Thyroid gland (tissue), 4 donors: ENCODE data around the gene HGD. TPM values are rescaled to one million over a fixed set of nuclear protein-coding genes. Genes with fewer than 3 reads are reported as not detected.

Source experiments
- DNase-seq, 2 donors: peaks; one replicate each; pipeline ENCODE4 v3.0.0-alpha.2; 2019
- H3K27ac ChIP-seq, 3 donors: fragments of 200-600 bp; sonication (generic); 1 replicate in 2 of 3; 2 replicates in 1 of 3; pipeline ENCODE4 v1.5.1; 2016 to 2019; ENCODE audit warnings: mild to moderate bottlenecking in 1 of 3, moderate library complexity in 1 of 3
- H3K27me3 ChIP-seq: fragments of 200-600 bp; sonication (generic); one replicate; pipeline ENCODE4 v1.5.1; 2019
- H3K36me3 ChIP-seq, 2 donors: fragments of 200-600 bp; sonication (generic); one replicate each; pipeline ENCODE4 v1.5.1; 2016 to 2019
- H3K4me1 ChIP-seq, 2 donors: fragments of 200-600 bp; sonication (generic); one replicate each; pipeline ENCODE4 v1.5.1; 2017 to 2019
- H3K4me3 ChIP-seq, 3 donors: fragments of 200-600 bp; sonication (generic); replicated peaks in 1 of 3; 1 replicate in 2 of 3; 2 replicates in 1 of 3; pipeline ENCODE4 v1.5.1; 2016; ENCODE audit warnings: mild to moderate bottlenecking in 1 of 3
- H3K9me3 ChIP-seq: fragments of 200-600 bp; sonication (generic); one replicate; pipeline ENCODE4 v1.5.1; 2017
- CTCF ChIP-seq, 6 experiments: fragments of 200-600 bp in 3 of 6; fragments of 450-650 bp in 3 of 6; sonication (generic) in 3 of 6; IDR thresholded peaks; one replicate each; pipeline ENCODE4 v1.5.1; 2016 to 2019; ENCODE audit warnings: antibody characterized with exemption in 6 of 6, mild to moderate bottlenecking in 2 of 6, inconsistent platforms in 1 of 6, moderate library complexity in 1 of 6
- POLR2A ChIP-seq, 2 donors: fragments of 450-650 bp; IDR thresholded peaks; one replicate each; pipeline ENCODE4 v1.6.1; 2017; ENCODE audit warnings: antibody characterized with exemption in 2 of 2, mild to moderate bottlenecking in 2 of 2, moderate library complexity in 1 of 2
- WGBS, 2 donors: methylation state at CpG; one replicate each; pipeline ENCODE4 v1.1.5; 2017; 5-methylcytosine and 5-hydroxymethylcytosine counted together
- intact Hi-C: fragments of 100-400 bp; cut with DNase I; formaldehyde crosslinking; loops from one replicate; pipeline ENCODE4 v1.15.1; 2023
- total RNA-seq, 4 donors: library from RNA; depleted of rRNA; stranded (reverse); fragments of >200 nt; gene quantifications; one replicate each; pipeline ENCODE4 v1.2.3, GENCODE V29; 2016

The HGD gene
- total RNA-seq, 4 donors from 2014 or later, result 36.8 to 136 (median 74.7) TPM

- Histone ChIP-seq H3K4me3 (no peak overlapping the region), H3K9me3 (no peaks in the 10 kb centered on the region), H3K36me3 (peaks cover 0 to 7% of the 10 kb centered on the region in 2 donors), H3K27me3 (no peaks in the 10 kb centered on the region), H3K4me1 (peaks cover 5 to 14% of the 10 kb centered on the region in 2 donors), H3K27ac (peak overlapping the region in 2 of 3 donors; percentile 23 to 52)
- no peak for TF ChIP-seq POLR2A (IDR thresholded peaks at IDR 0.05)
- no peak for TF ChIP-seq CTCF (IDR thresholded peaks at IDR 0.05)
- 71 to 77% methylated on average over 5 of the region's 5 CpGs for WGBS, 2 donors
- intact Hi-C loops, result no loop called here
- DNase-seq, result peak; percentile 33 to 55
Observed at GRCh38 chr3:120652896-120653545, 29.0 kb downstream of the HGD start.

DNA sequence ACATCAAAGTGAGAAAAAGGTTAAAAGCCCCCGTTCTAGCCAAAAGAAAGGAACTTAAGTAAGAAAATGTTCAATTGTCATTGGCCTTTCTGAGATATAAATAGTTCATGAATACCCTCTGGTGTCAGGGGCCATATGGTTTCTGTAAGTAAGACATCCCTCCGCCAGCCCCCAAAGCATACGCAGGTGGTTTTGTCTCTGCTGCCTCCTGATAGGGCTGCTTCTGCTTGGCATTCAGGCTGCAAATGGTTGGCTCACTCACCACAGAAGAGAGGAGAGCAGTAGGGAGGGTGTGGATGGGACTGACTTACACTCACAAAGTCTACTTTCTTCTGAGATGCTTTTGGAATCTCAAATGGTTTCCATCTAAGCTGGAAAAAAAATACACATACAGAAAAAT, 29.8 kb downstream of the HGD start:
- TF ChIP-seq POLR2A (IDR thresholded peaks at IDR 0.05), result no peak
- no peak for TF ChIP-seq CTCF (IDR thresholded peaks at IDR 0.05)
- no peak overlapping the region for H3K4me3 ChIP-seq
- peaks cover 0 to 7% of the 10 kb centered on the region in 2 donors for H3K36me3 ChIP-seq
- H3K9me3 ChIP-seq, result no peaks in the 10 kb centered on the region
- 84 to 90% methylated on average over 3 of the region's 3 CpGs for WGBS, 2 donors
- H3K27me3 ChIP-seq, result no peaks in the 10 kb centered on the region
- DNase-seq, result no peak
- peaks cover 5 to 14% of the 10 kb centered on the region in 2 donors for H3K4me1 ChIP-seq
- no peak overlapping the region for H3K27ac ChIP-seq
- intact Hi-C loops, result no loop called here

DNA sequence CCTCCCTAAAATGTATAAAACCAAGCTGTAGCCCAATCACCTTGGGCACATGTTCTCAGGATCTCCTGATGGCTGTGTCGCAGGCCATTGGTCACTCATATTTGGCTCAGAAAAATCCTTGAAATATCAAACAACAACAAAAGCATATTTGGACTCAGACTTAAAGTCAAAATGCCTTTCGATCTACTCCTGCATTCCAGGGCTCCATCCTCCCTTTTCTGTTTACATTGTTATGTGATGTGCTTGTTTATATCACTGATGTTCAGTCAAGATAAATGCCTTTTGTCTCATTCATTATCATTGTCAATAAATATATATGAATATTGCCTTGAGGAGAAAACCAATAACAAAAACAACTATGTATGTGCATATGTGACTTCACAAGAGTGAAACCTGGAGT, 31.7 kb downstream of the HGD start:
- DNase-seq, result no peak
- no peak overlapping the region for H3K27ac ChIP-seq
- H3K9me3 ChIP-seq, result no peaks in the 10 kb centered on the region
- WGBS, 2 donors, result 89 to 92% methylated on average over 2 of the region's 2 CpGs
- TF ChIP-seq CTCF (IDR thresholded peaks at IDR 0.05) (no peak), POLR2A (IDR thresholded peaks at IDR 0.05) (no peak)
- no peaks in the 10 kb centered on the region for H3K27me3 ChIP-seq
- H3K4me1 ChIP-seq, result peaks cover 5 to 14% of the 10 kb centered on the region in 2 donors
- intact Hi-C loops, result no loop called here
- H3K4me3 ChIP-seq, result no peak overlapping the region
- peaks cover 0 to 22% of the 10 kb centered on the region in 2 donors for H3K36me3 ChIP-seq

DNA sequence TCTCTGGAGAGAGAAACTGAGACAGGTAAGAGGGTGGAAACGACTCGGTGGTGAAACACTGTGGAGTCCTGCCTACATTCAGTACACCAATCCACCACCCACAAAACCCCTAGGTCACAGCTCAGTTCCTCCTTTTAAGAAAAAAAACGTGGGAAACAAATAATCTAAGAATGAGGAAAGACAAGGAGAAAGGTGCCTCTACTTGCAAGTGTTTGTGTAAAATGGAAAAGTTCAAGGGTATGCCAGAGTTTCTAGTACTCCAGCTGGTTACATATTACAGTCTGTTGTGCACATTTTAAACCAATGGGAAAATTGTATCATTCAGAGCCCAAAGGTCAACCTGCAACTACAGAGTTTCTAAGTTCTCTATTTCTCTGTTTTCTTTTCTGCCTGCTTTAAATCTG, 32.2 kb downstream of the HGD start:
- Histone ChIP-seq H3K9me3 (no peaks in the 10 kb centered on the region), H3K27me3 (no peaks in the 10 kb centered on the region), H3K27ac (no peak overlapping the region), H3K36me3 (peaks cover 0 to 25% of the 10 kb centered on the region in 2 donors), H3K4me1 (peaks cover 5 to 14% of the 10 kb centered on the region in 2 donors), H3K4me3 (no peak overlapping the region)
- intact Hi-C loops, result no loop called here
- 71 to 73% methylated on average over 3 of the region's 3 CpGs for WGBS, 2 donors
- no peak for DNase-seq
- TF ChIP-seq CTCF (IDR thresholded peaks at IDR 0.05) (no peak), POLR2A (IDR thresholded peaks at IDR 0.05) (no peak)

DNA sequence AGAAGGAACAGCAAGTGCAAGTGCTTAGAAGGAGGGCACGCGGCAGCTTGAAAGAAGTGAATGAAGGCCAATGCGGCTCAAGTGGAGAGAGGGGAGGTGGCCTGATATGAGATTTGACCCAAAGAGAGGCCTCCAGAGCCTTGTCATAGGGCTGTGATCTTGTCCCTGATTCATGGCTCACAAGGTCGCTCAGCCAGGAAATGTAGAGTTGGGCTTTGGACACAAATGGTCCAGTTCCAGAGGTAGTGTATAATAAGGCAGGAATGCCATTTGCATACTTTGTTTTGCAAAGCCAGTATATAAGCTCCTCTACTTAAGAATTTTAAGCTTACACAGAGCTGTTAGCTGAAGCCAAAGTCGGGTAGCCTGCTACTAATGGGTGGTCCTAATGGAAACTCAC, 33.7 kb downstream of the HGD start:
- peaks cover 1 to 9% of the 10 kb centered on the region in 2 donors for H3K4me1 ChIP-seq
- H3K27ac ChIP-seq, result no peak overlapping the region
- DNase-seq, result no peak
- TF ChIP-seq CTCF (IDR thresholded peaks at IDR 0.05), result no peak
- H3K9me3 ChIP-seq, result no peaks in the 10 kb centered on the region
- H3K36me3 ChIP-seq, result peaks cover 0 to 25% of the 10 kb centered on the region in 2 donors
- 85 to 92% methylated on average over 5 of the region's 5 CpGs for WGBS, 2 donors
- no peak overlapping the region for H3K4me3 ChIP-seq
- intact Hi-C loops, result no loop called here
- H3K27me3 ChIP-seq, result no peaks in the 10 kb centered on the region
